HepG2 (cell line): ENCODE measurements around the gene GPS2. TPM values are rescaled to one million over a fixed set of nuclear protein-coding genes. Genes with fewer than 3 reads are reported as not detected.

Experiments
- NFAT5 ChIP-seq: sonication (generic); formaldehyde crosslinking; IDR thresholded peaks from 2 replicates; pipeline ENCODE4 v1.4.0; 2020; ENCODE audit warnings: missing genetic modification reagents
- NFIB ChIP-seq: sonication (generic); formaldehyde crosslinking; IDR thresholded peaks from 2 replicates; pipeline ENCODE4 v1.9.0; 2021; ENCODE audit warnings: missing genetic modification reagents, mild to moderate bottlenecking, borderline replicate concordance
- PREB ChIP-seq: sonication (generic); formaldehyde crosslinking; IDR thresholded peaks from 2 replicates; pipeline ENCODE4 v1.4.0; 2020; ENCODE audit warnings: missing genetic modification reagents
- RXRB ChIP-seq: IDR thresholded peaks from 2 replicates; pipeline ENCODE4 v1.6.1; 2016; ENCODE audit warnings: borderline replicate concordance, missing genetic modification reagents, missing compliant biosample characterization
- WIZ ChIP-seq: sonication (generic); formaldehyde crosslinking; IDR thresholded peaks from 2 replicates; pipeline ENCODE4 v1.5.1; 2020; ENCODE audit warnings: mild to moderate bottlenecking, missing genetic modification reagents
- YEATS2 ChIP-seq: sonication (generic); formaldehyde crosslinking; IDR thresholded peaks from 2 replicates; pipeline ENCODE4 v1.4.0; 2020; ENCODE audit warnings: missing genetic modification reagents, borderline replicate concordance
- ZFP41 ChIP-seq: sonication (generic); formaldehyde crosslinking; IDR thresholded peaks from 2 replicates; pipeline ENCODE4 v1.4.0; 2020; ENCODE audit warnings: mild to moderate bottlenecking, missing genetic modification reagents, borderline replicate concordance
- ZNF260 ChIP-seq: sonication (generic); formaldehyde crosslinking; IDR thresholded peaks from 2 replicates; pipeline ENCODE4 v1.4.0; 2020; ENCODE audit warnings: missing genetic modification reagents, low read depth, mild to moderate bottlenecking, borderline replicate concordance
- ZNF713 ChIP-seq: sonication (generic); formaldehyde crosslinking; IDR thresholded peaks from 2 replicates; pipeline ENCODE4 v1.4.0; 2020; ENCODE audit warnings: mild to moderate bottlenecking, missing genetic modification reagents
- polyA plus RNA-seq, 8 experiments: library from polyadenylated mRNA; depleted of rRNA in 3 of 8; stranded (reverse) in 7 of 8; unstranded in 1 of 8; fragments of >200 nt; fragmentation: Illumina TruSeq in 4 of 8; extraction: Trizol in 4 of 8; gene quantifications; 2 replicates each; pipeline versions ENCODE4 v1.2.1 to v1.2.3, GENCODE V29; 2011 to 2016; ENCODE audit warnings: low read depth in 4 of 8, missing spikeins in 1 of 8, mixed read lengths in 1 of 8; ENCODE audit not compliant: insufficient read depth in 1 of 8
- total RNA-seq, 5 experiments: library from RNA; depleted of rRNA; stranded (reverse); fragments of >200 nt; fragmentation: Illumina TruSeq; extraction: Trizol; gene quantifications; 2 replicates each; pipeline ENCODE4 v1.2.3, GENCODE V29; 2016; ENCODE audit warnings: low read depth in 1 of 5
- TF ChIP-seq, protein P1 (sequence below): sonication (generic); formaldehyde crosslinking; IDR thresholded peaks from 2 replicates; pipeline ENCODE4 v1.4.0; 2020; ENCODE audit warnings: mild to moderate bottlenecking, missing genetic modification reagents

The GPS2 gene
- total and polyA plus RNA-seq, 2 of the 13 experiments (the other 11 are each of a cell fraction or from before 2014, with no cell fraction given) = 58.0 to 59.4 TPM

GRCh38 chr17:7280519-7281073 lies 34.6 kb downstream of the GPS2 start (continued):
- no peak for TF ChIP-seq NFIB
- no peak; the same call in 1 of the 2 replicates for TF ChIP-seq YEATS2 (CRISPR knock-in tag)
- no peak for TF ChIP-seq NFAT5
- no peak for TF ChIP-seq PREB
- no peak for TF ChIP-seq ZNF260 (CRISPR knock-in tag)
- no peak for TF ChIP-seq ZNF713 (CRISPR knock-in tag)
- TF ChIP-seq, protein P1, sequence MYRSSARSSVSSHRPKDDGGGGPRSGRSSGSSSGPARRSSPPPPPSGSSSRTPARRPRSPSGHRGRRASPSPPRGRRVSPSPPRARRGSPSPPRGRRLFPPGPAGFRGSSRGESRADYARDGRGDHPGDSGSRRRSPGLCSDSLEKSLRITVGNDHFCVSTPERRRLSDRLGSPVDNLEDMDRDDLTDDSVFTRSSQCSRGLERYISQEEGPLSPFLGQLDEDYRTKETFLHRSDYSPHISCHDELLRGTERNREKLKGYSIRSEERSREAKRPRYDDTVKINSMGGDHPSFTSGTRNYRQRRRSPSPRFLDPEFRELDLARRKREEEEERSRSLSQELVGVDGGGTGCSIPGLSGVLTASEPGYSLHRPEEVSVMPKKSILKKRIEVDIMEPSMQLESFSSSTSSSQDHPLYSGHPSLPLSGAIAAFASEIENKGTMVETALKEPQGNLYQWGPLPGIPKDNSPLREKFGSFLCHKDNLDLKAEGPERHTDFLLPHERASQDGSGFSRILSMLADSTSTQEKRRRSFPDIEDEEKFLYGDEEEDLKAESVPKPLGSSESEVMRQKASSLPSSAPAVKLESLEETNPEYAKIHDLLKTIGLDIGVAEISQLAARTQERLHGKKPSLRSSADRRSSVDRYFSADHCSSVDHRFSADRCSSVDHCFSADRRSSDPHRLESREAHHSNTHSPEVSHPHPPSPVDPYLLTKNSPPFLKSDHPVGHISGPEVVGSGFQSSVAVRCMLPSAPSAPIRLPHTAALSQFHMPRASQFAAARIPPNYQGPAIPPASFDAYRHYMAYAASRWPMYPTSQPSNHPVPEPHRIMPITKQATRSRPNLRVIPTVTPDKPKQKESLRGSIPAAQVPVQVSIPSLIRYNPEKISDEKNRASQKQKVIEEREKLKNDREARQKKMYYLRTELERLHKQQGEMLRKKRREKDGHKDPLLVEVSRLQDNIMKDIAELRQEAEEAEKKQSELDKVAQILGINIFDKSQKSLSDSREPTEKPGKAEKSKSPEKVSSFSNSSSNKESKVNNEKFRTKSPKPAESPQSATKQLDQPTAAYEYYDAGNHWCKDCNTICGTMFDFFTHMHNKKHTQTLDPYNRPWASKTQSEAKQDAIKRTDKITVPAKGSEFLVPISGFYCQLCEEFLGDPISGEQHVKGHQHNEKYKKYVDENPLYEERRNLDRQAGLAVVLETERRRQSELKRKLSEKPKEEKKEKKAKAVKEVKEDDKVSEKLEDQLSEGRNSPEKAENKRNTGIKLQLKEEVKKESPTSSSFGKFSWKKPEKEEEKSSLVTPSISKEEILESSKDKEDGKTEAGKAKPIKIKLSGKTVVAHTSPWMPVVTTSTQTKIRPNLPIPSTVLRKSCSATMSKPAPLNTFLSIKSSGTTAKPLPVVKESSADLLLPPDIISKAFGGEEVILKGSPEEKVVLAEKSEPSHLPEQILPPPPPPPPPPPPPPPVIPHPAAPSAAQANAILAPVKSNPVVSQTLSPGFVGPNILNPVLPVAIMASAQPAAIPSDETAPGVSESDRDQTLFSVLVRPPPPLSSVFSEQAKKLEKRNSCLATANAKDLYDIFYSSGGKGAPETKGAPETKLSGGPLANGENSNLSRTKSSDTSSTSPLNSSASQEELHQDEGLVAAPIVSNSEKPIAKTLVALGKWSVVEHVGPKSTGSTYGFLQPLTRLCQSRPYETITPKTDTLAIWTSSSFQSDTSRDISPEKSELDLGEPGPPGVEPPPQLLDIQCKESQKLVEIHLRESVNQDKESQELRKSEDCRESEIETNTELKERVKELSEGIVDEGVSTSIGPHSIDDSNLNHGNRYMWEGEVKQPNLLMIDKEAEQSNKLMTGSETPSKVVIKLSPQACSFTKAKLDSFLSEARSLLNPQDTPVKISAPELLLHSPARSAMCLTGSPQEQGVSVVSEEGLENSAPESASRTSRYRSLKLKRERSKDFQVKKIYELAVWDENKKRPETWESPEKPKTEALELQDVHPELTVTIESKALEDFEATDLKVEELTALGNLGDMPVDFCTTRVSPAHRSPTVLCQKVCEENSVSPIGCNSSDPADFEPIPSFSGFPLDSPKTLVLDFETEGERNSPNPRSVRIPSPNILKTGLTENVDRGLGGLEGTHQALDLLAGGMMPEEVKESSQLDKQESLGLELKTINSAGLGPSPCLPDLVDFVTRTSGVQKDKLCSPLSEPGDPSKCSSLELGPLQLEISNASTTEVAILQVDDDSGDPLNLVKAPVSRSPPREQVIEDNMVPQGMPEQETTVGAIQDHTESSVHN (CRISPR knock-in tag) = peak; percentile 11; the same call in 1 of the 2 replicates
- TF ChIP-seq ZFP41 = peak; percentile 35; the same call in 1 of the 2 replicates
- no peak for TF ChIP-seq WIZ (CRISPR knock-in tag)
- TF ChIP-seq RXRB = peak; percentile 67; the same call in 1 of the 2 replicates
